Right lobe of liver (tissue), 4 donors: ENCODE results near the gene DCAF17.

ENCODE experiments used
- POLR2A ChIP-seq: fragments of 450-650 bp; IDR thresholded peaks from one replicate; pipeline ENCODE4 v1.6.1; 2017; ENCODE audit warnings: antibody characterized with exemption, mild to moderate bottlenecking
- TF ChIP-seq, protein P1 (sequence below), 4 donors: fragments of 200-600 bp in 3 of 4; fragments of 450-650 bp in 1 of 4; IDR thresholded peaks; one replicate each; pipeline versions ENCODE4 v1.5.1 to v1.8.0; 2016 to 2022; ENCODE audit warnings: antibody characterized with exemption in 4 of 4, mild to moderate bottlenecking in 2 of 4
- donor health status: DM: no; HTN: no; CAD: no.
- donor health status: DM: no; HTN: no; CAD: no.
- donor health status: DM: no; HTN: yes; CAD: no.

- TF ChIP-seq, protein P1, sequence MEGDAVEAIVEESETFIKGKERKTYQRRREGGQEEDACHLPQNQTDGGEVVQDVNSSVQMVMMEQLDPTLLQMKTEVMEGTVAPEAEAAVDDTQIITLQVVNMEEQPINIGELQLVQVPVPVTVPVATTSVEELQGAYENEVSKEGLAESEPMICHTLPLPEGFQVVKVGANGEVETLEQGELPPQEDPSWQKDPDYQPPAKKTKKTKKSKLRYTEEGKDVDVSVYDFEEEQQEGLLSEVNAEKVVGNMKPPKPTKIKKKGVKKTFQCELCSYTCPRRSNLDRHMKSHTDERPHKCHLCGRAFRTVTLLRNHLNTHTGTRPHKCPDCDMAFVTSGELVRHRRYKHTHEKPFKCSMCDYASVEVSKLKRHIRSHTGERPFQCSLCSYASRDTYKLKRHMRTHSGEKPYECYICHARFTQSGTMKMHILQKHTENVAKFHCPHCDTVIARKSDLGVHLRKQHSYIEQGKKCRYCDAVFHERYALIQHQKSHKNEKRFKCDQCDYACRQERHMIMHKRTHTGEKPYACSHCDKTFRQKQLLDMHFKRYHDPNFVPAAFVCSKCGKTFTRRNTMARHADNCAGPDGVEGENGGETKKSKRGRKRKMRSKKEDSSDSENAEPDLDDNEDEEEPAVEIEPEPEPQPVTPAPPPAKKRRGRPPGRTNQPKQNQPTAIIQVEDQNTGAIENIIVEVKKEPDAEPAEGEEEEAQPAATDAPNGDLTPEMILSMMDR (IDR thresholded peaks at IDR 0.05): no peak
- TF ChIP-seq POLR2A: no peak
Measured at GRCh38 chr2:171394164-171394740, 39.8 kb upstream of the DCAF17 start.
